SW480 (cell line): Measurements from ENCODE around the gene CD22.

ENCODE experiments used
- DNase-seq: peaks from one replicate; pipeline ENCODE4 v3.0.0-alpha.2; 2016; ENCODE audit warnings: low spot score

The CD22 gene

DNA sequence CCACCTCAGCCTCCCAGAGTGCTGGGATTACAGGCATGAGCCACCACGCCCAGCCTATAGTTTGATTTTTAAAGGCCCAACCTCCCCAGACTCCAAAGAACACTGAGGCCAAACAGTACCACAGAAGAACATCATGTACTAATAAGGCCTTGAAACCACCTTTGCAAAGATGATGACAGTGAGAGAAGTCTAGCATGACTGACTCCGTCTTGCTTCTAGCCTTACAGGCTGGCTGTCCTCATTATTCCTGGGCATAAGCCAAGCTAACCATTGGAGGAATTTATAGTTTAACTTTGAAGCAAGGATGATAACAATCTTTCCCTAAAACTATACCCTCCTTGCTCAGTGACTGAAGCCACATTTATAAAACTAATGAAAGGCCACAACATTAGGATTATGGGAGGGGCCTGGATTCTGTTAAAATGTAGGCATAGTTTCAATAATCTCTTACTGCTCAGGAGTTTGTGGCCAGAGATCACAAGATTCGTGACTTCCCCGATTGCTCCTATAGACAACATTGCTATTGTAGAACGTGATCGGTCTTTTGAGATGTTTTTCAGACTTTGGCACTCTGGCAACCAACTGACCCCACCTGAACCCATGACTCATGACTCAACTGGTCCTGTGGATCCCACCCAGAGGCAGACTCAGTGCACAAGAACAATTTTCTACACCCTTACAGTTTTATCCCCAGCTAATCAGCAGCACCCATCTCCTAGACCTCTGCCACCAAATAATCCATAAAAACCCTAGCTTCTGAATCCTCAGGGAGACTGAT is 59.5 kb downstream of the CD22 start:
- no peak for DNase-seq

DNA sequence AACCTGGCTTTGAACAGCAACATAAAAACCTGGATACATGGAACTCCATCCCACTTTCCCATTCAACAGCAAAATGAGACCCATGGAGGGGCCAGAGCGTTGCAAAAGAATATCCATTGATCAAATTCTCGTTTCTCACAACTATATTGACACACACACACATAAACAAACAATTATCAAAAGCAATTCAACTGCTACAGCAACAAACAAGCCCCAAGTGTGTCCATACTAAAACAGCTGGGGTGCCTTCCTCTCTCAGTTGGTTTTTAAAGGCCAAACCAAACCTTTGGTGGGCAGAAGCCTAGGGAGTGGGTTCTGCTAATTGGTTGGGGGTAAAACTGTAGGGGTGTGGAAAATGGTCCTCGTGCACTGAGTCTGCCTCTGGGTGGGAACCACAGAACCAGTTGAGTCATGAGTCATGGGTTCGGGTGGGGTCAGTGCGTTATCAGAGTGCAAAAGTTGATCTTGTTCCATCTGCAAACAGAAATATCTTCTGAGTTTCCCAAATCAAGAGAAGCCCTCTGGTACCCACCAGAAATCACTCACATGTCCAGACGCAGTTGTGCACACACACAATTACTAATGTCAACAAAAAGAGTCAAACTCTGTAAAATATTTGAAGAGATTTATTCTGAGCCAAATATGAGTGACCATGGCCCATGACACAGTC is 60.3 kb downstream of the CD22 start:
- no peak for DNase-seq

DNA sequence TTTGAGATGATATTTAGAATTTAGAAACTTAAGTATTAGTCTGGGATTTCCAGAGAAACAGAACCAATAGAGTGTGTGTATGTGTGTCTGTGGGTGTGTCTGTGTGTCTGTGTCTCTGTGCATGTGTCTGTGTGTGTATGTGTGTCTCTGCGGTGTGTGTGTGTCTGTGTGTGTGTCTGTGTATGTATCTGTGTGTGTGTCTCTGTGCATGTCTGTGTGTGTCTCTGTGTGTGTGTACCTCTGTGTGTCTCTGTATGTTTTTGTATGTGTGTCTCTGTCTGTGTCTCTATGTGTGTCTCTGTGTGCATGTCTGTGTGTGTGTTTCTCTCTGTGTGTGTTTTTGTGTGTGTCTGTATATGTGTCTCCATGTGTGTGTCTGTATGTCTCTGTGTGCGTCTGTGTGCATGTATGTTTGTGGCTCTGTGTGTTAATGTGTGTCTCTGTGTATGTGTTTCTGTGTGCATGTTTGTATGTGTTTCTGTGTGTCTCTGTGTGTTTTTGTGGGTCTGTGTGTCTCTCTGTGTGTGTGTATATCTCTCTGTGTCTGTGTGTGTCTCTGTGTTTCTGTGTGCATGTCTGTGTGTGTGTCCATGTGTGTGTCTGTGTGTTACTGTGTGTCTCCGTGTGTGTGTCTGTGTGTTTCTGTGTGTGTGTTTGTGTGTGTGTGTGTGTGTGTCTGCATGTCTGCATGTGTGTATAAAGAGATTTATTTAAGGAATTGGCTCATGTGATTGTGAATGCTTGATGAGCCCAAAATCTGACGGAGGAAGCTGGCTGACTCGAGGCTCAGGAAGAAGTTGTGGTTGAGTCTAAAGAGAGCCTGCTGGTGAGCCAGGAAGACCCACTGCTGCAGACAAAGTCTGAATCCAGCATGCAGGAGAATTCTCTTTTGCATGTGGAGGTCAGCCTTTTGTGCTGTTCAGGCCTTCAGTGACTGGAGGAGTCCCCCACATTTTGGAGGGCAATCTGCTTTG is 64.0 kb downstream of the CD22 start:
- no peak for DNase-seq

DNA sequence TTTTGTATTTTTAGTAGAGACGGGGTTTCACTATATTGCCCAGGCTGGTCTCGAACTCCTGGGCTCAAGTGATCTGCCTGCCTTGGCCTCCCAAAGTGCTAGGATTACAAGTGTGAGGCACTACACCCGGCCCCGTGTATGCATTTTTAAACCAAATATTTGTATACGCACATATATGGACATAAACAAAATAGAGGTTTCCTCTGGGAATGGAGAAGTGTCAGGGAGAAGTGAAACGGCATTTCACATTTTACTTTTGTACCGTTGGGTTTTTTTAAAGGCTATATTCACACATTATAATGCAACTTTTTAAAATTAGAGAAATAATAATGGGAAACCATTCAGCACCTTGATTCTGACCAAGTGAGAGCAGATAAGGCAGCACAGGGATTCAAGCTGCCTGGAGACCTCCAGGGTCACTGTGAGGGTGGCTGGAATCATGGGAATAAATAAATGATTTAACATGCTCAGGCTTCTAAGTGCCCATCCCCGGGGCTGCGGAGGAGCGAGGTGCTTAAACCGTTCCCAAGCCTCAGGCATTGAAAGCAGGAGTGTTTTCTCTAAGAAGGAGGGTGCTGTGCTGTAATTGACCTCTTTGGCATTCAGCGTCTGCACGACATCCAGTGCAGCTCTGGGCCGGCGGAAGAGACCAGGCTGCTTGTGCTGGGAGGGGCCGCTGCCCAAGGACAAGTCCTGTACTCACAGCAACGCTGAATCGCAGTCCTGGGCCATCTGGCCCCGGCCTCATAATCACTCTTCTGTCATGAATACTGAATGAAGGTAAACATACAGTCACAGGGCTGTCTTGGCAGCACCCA is 66.6 kb downstream of the CD22 start:
- no peak for DNase-seq

DNA sequence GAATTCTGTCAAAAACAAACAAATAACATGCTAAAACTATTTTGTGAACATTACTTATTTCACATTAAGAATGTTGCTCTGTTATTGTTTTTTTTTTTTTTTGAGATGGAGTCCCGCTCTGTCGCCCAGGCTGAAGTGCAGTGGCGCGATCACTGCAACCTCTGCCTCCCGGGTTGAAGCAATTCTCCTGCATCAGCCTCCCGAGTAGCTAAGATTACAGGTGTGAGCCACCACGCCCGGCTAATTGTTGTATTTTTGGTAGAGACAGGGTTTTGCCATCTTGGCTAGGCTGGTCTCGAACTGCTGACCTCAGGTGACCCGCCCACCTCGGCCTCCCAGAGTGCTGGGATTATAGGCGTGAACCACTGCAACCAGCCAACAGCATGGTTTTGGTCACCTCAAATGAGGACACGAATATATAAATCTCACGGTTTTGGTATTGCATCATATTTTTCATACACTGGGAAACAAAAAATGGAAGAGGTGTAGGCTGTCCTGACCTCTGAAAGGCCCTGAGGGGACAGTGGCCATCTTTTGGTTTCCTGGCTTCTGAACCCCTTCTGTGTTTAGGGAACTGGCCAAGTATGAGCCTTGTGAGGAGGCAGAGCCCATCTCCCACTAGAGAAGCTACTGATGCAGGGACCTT is 67.4 kb downstream of the CD22 start:
- DNase-seq, result no peak
